A673 (cell line): ENCODE data around the gene SPATS2L. TPM values are rescaled to one million over a fixed set of nuclear protein-coding genes. Genes with fewer than 3 reads are reported as not detected.

Experiments used
- BruUV-seq: library from RNA; stranded (reverse); fragments of 400-500 nt; replicated peaks from 2 replicates; lab custom pipeline; 2021; lab: Mats Ljungman, UMichigan
- CTCF ChIA-PET: fragments of 300-600 bp; sonication (Branson Sonifier 250); formaldehyde crosslinking; loops from one replicate; lab custom pipeline; 2022; ENCODE audit warnings: antibody characterized with exemption; lab: Charles Lee
- POLR2A ChIA-PET: fragments of 300-600 bp; sonication (Branson Sonifier 250); formaldehyde crosslinking; loops from one replicate; lab custom pipeline; 2022; ENCODE audit warnings: antibody characterized with exemption; ENCODE audit not compliant: low non-redundant PET; lab: Charles Lee
- DNase-seq: peaks from one replicate; pipeline ENCODE4 v3.0.0-alpha.2; 2015; ENCODE audit warnings: low spot score
- H3K27ac ChIP-seq: fragments of 200-600 bp; sonication (generic); 2 replicates; pipeline ENCODE4 v1.5.1; 2016; ENCODE audit warnings: mixed run types, low read depth, mild to moderate bottlenecking, mixed read lengths, antibody characterized with exemption, low read length; ENCODE audit not compliant: poor library complexity, severe bottlenecking
- H3K27me3 ChIP-seq: fragments of 200-600 bp; sonication (generic); replicated peaks from 2 replicates; pipeline ENCODE4 v1.6.1; 2017; ENCODE audit warnings: mixed run types, low read depth, mild to moderate bottlenecking, mixed read lengths, antibody characterized with exemption, low read length; ENCODE audit not compliant: insufficient read depth, poor library complexity
- H3K36me3 ChIP-seq: fragments of 200-600 bp; sonication (generic); 2 replicates; pipeline ENCODE4 v1.6.1; 2016; ENCODE audit warnings: mixed run types, mild to moderate bottlenecking, mixed read lengths, antibody characterized with exemption, low read length; ENCODE audit not compliant: insufficient read depth, poor library complexity, severe bottlenecking
- H3K4me1 ChIP-seq: fragments of 200-600 bp; sonication (generic); 2 replicates; pipeline ENCODE4 v1.6.1; 2017; ENCODE audit warnings: mixed run types, mild to moderate bottlenecking, mixed read lengths, antibody characterized with exemption, low read length; ENCODE audit not compliant: insufficient read depth, poor library complexity, severe bottlenecking
- H3K4me3 ChIP-seq: fragments of 200-600 bp; sonication (generic); 2 replicates; pipeline ENCODE4 v1.5.1; 2016; ENCODE audit warnings: low read depth, mixed run types, mild to moderate bottlenecking, mixed read lengths, low read length; ENCODE audit not compliant: poor library complexity, severe bottlenecking
- H3K9me3 ChIP-seq: fragments of 200-600 bp; sonication (generic); 2 replicates; pipeline ENCODE4 v1.6.1; 2016; ENCODE audit warnings: mixed run types, low read depth, mild to moderate bottlenecking, mixed read lengths, antibody characterized with exemption, low read length; ENCODE audit not compliant: poor library complexity, severe bottlenecking
- CTCF ChIP-seq: fragments of 300-800, 200-600 bp; sonication (generic); conservative IDR thresholded peaks from 2 replicates; pipeline ENCODE4 v1.5.1; 2017; ENCODE audit warnings: low read depth, mild to moderate bottlenecking, antibody characterized with exemption, low read length, moderate library complexity, mixed read lengths
- EZH2 ChIP-seq: fragments of 200-600 bp; sonication (generic); IDR thresholded peaks from 2 replicates; pipeline ENCODE4 v1.6.1; 2017; ENCODE audit warnings: borderline replicate concordance, low read depth, mild to moderate bottlenecking, mixed read lengths, antibody characterized with exemption, low read length; ENCODE audit not compliant: poor library complexity, severe bottlenecking
- intact Hi-C: fragments of 100-400 bp; cut with micrococcal nuclease; formaldehyde crosslinking; loops from one replicate; pipeline ENCODE4 v1.10.0; 2022; ENCODE audit not compliant: unreplicated experiment
- total RNA-seq: library from RNA; stranded (reverse); gene quantifications from 2 replicates; pipeline ENCODE4 v1.2.3, GENCODE V29; 2021

SPATS2L gene
- total RNA-seq, 1 experiment from 2014 or later: 10.0 TPM

- H3K36me3 ChIP-seq: no peaks in the 10 kb centered on the region
- CTCF ChIA-PET: no interaction called here
Measured at GRCh38 chr2:200439981-200440380, 133.5 kb downstream of the SPATS2L start.

GRCh38 chr2:200442471-200442870 lies 136.0 kb downstream of the SPATS2L start:
- intact Hi-C loops: no loop called here
- CTCF ChIA-PET: no interaction called here
- TF ChIP-seq CTCF (no peak), EZH2 (no peak)
- DNase-seq: peak; percentile 7
- POLR2A ChIA-PET: no interaction called here
- Histone ChIP-seq H3K9me3 (no peaks in the 10 kb centered on the region), H3K4me3 (no peak overlapping the region), H3K27me3 (no peaks in the 10 kb centered on the region), H3K27ac (no peak overlapping the region), H3K4me1 (no peaks in the 10 kb centered on the region), H3K36me3 (no peaks in the 10 kb centered on the region)
- BruUV-seq: no TSS peak

More at GRCh38 chr2:200439981-200440380, 133.5 kb downstream of the SPATS2L start:
- BruUV-seq: no TSS peak
- DNase-seq: no peak
- intact Hi-C loops: no loop called here
- TF ChIP-seq EZH2 (no peak), CTCF (no peak)
- Histone ChIP-seq H3K9me3 (no peaks in the 10 kb centered on the region), H3K4me1 (no peaks in the 10 kb centered on the region), H3K27me3 (no peaks in the 10 kb centered on the region), H3K4me3 (no peak overlapping the region), H3K27ac (no peak overlapping the region)
- POLR2A ChIA-PET: no interaction called here

- POLR2A ChIA-PET: no interaction called here
- DNase-seq: no peak
- Histone ChIP-seq H3K27ac (no peak overlapping the region), H3K27me3 (no peaks in the 10 kb centered on the region), H3K9me3 (no peaks in the 10 kb centered on the region), H3K36me3 (no peaks in the 10 kb centered on the region), H3K4me1 (no peaks in the 10 kb centered on the region), H3K4me3 (no peak overlapping the region)
- TF ChIP-seq EZH2: no peak
- no peak for TF ChIP-seq CTCF
- CTCF ChIA-PET: no interaction called here
- intact Hi-C loops: no loop called here
- no TSS peak for BruUV-seq
Measured at GRCh38 chr2:200443376-200443775, 136.9 kb downstream of the SPATS2L start.
